Suprapubic skin (tissue), 4 donors: ENCODE data around the gene LGR4. TPM values are rescaled to one million over a fixed set of nuclear protein-coding genes. Genes with fewer than 3 reads are reported as not detected.
"Not testable (repeated sequence)": the region's sequence is repeated elsewhere in the genome, so short reads cannot be mapped to it uniquely, and the experiment has no call there.

Source experiments
- DNase-seq, 2 donors: peaks; one replicate each; pipeline ENCODE4 v3.0.0-alpha.2; 2019; ENCODE audit warnings: low spot score in 2 of 2
- H3K27ac ChIP-seq: fragments of 200-600 bp; sonication (generic); one replicate; pipeline ENCODE4 v1.5.1; 2019
- H3K27me3 ChIP-seq: fragments of 200-600 bp; sonication (generic); one replicate; pipeline ENCODE4 v1.5.1; 2019
- H3K36me3 ChIP-seq: fragments of 200-600 bp; sonication (generic); one replicate; pipeline ENCODE4 v1.5.1; 2019
- H3K4me1 ChIP-seq: fragments of 200-600 bp; sonication (generic); one replicate; pipeline ENCODE4 v1.5.1; 2019
- H3K4me3 ChIP-seq: fragments of 200-600 bp; sonication (generic); one replicate; pipeline ENCODE4 v1.5.1; 2019; ENCODE audit warnings: mild to moderate bottlenecking
- H3K9me3 ChIP-seq: fragments of 200-600 bp; sonication (generic); one replicate; pipeline ENCODE4 v1.5.1; 2019
- EP300 ChIP-seq: sonication (generic); formaldehyde crosslinking; IDR thresholded peaks from one replicate; pipeline ENCODE4 v1.6.1; 2017; ENCODE audit warnings: antibody characterized with exemption
- POLR2A ChIP-seq, 2 donors: fragments of 450-650 bp; IDR thresholded peaks; one replicate each; pipeline ENCODE4 v1.6.1; 2017; ENCODE audit warnings: antibody characterized with exemption in 2 of 2, mild to moderate bottlenecking in 2 of 2, moderate library complexity in 2 of 2
- POLR2AphosphoS5 ChIP-seq, 3 donors: sonication (generic); formaldehyde crosslinking; IDR thresholded peaks; one replicate each; pipeline ENCODE4 v1.6.1; 2017; ENCODE audit warnings: antibody characterized with exemption in 3 of 3
- WGBS: methylation state at CpG from one replicate; pipeline ENCODE4 v1.1.5; 2018; 5-methylcytosine and 5-hydroxymethylcytosine counted together
- total RNA-seq, 4 donors: library from RNA; depleted of rRNA; stranded (reverse); fragments of >200 nt; gene quantifications; one replicate each; pipeline ENCODE4 v1.1.0, GENCODE V29; 2016
- TF ChIP-seq, protein P1 (sequence below), 2 donors: fragments of 200-600 bp in 1 of 2; fragments of 450-650 bp in 1 of 2; sonication (generic) in 1 of 2; IDR thresholded peaks; one replicate each; pipeline ENCODE4 v1.5.1; 2016 to 2019; ENCODE audit warnings: antibody characterized with exemption in 2 of 2, mild to moderate bottlenecking in 1 of 2, moderate library complexity in 1 of 2

The LGR4 gene
- total RNA-seq, 4 donors from 2014 or later = 54.7 to 143 (median 66.4) TPM

DNA sequence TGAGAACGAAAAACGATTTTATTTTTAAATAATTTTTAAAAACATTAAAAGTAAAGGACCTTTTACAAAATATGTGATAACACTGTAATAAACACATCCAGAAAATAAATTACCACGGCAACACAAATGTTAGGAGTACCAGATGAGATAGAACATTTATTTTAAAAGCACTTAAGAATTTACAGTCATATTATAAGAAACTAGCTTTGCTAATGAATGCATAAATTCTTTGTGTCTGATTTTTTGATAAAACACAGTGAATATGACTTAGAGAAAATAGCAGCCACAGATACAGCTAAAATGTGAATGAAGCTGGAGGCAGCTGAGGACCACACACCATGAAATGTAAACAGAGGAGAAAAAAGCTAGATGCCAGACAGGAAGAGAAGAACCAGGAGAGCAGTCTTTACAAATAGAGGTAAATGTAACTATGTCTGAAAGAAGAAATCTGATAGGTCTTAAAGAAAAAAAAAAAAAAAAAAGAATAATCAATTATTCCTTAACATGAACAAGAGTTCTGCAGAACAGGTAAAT lies 124.2 kb downstream of the LGR4 start:
- no peak for DNase-seq
- Histone ChIP-seq H3K4me1 (peaks cover 7% of the 10 kb centered on the region), H3K9me3 (no peaks in the 10 kb centered on the region), H3K27me3 (no peaks in the 10 kb centered on the region), H3K4me3 (no peak overlapping the region), H3K27ac (no peak overlapping the region), H3K36me3 (no peaks in the 10 kb centered on the region)
- TF ChIP-seq, protein P1, sequence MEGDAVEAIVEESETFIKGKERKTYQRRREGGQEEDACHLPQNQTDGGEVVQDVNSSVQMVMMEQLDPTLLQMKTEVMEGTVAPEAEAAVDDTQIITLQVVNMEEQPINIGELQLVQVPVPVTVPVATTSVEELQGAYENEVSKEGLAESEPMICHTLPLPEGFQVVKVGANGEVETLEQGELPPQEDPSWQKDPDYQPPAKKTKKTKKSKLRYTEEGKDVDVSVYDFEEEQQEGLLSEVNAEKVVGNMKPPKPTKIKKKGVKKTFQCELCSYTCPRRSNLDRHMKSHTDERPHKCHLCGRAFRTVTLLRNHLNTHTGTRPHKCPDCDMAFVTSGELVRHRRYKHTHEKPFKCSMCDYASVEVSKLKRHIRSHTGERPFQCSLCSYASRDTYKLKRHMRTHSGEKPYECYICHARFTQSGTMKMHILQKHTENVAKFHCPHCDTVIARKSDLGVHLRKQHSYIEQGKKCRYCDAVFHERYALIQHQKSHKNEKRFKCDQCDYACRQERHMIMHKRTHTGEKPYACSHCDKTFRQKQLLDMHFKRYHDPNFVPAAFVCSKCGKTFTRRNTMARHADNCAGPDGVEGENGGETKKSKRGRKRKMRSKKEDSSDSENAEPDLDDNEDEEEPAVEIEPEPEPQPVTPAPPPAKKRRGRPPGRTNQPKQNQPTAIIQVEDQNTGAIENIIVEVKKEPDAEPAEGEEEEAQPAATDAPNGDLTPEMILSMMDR (IDR thresholded peaks at IDR 0.05) = no peak
- no peak for TF ChIP-seq POLR2A (IDR thresholded peaks at IDR 0.05)
- no peak for TF ChIP-seq EP300
- no peak for TF ChIP-seq POLR2AphosphoS5 (IDR thresholded peaks at IDR 0.05)
- 42% methylated on average over 3 of the region's 3 CpGs for WGBS

DNA sequence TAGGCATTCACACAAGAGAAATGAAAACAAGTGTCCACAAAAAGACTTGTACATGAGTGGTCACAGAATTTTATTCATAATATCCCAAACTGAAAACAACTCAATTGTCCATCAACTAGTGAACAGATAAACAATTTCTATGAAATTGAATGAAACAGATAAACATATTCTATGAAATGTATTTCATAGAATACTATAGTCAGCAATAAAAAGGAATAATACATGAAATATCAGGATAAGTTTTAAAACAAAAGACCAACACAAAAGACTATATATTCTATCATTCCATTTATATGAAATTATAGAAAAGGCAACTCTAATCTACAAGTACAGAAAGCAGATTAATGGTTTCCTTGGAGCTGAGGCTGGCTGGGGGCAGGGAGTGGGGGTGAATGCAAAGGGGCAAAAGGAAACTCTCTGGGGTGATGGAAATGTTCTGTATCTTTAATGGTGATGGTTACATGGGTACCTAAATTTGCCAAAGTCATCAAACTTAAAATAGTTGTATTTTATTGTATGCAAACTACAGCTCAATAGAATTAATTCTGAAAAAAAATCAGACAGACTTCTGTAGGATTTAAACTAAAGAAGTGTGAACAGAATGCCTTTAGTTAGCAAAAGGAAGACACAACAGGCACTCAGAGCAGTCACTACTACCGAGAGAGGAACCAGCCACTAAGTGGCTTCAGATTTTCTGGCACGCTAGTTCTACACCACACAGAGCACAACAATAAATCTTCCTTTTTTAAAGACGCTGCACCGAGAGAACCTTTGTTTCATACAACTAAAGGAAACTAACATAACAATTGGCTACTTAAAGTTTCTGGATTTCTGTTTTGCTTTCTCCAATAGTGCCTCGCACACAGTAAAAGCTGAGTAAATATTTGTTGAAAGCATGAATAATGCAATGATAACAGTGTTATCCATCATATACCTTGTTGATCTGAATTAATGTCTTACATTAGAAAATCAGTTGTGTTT lies 124.9 kb downstream of the LGR4 start:
- TF ChIP-seq POLR2A (IDR thresholded peaks at IDR 0.05) = no peak
- no peak for TF ChIP-seq EP300
- no peak for TF ChIP-seq POLR2AphosphoS5 (IDR thresholded peaks at IDR 0.05)
- TF ChIP-seq, protein P1 (IDR thresholded peaks at IDR 0.05) = no peak
- peaks cover 7% of the 10 kb centered on the region for H3K4me1 ChIP-seq
- no peaks in the 10 kb centered on the region for H3K9me3 ChIP-seq
- 62% methylated on average over 5 of the region's 5 CpGs for WGBS
- no peaks in the 10 kb centered on the region for H3K27me3 ChIP-seq
- H3K36me3 ChIP-seq = no peaks in the 10 kb centered on the region
- H3K4me3 ChIP-seq = no peak overlapping the region
- H3K27ac ChIP-seq = no peak overlapping the region
- DNase-seq = no peak

DNA sequence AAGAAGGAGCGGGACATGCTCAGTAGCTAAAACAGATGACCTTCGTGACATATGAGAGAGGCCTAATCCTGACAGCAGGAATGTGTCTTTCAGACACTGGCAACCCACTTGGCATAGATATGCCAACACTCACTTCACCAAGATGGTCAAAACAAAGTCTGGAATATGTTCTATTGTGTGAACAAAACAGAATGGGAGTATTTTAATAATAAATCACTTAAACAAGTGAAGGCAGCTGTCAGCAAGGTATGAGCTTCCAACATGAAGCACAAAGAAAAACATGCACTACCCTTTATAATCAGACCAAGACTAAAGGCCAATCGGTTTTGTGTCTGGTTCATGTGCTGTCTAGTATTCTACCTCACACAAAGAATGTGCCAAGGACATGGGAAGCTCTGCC lies 132.6 kb downstream of the LGR4 start:
- Histone ChIP-seq H3K36me3 (no peaks in the 10 kb centered on the region), H3K9me3 (no peaks in the 10 kb centered on the region), H3K27ac (no peak overlapping the region), H3K27me3 (no peaks in the 10 kb centered on the region), H3K4me3 (no peak overlapping the region), H3K4me1 (no peaks in the 10 kb centered on the region)
- no peak for TF ChIP-seq POLR2AphosphoS5 (IDR thresholded peaks at IDR 0.05)
- TF ChIP-seq, protein P1 (IDR thresholded peaks at IDR 0.05) = no peak
- no peak for TF ChIP-seq EP300
- no peak for DNase-seq
- 87% methylated on average over 3 of the region's 3 CpGs for WGBS

DNA sequence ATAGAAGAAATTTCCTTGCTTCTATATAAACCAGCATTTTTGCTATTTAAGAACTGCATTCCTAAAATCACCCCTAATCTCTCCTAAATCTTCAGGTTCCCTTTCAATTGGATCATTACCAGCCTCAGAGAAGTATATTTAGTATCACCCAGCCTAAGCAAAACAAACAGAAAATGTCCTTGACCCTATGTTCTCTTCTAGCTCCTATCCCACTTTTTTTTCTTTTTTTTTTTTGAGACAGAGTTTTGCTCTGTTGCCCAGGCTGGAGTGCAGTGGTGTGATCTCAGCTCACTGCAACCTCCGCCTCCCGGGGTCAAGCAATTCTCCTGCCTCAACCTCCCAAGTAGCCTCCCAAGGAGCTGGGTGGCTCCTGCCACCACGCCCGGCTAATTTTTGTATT lies 137.8 kb downstream of the LGR4 start:
- not testable (repeated sequence) for H3K27ac ChIP-seq, H3K36me3 ChIP-seq, H3K27me3 ChIP-seq, H3K4me1 ChIP-seq, H3K9me3 ChIP-seq, H3K4me3 ChIP-seq, DNase-seq
- 96% methylated on average over 4 of the region's 4 CpGs for WGBS

DNA sequence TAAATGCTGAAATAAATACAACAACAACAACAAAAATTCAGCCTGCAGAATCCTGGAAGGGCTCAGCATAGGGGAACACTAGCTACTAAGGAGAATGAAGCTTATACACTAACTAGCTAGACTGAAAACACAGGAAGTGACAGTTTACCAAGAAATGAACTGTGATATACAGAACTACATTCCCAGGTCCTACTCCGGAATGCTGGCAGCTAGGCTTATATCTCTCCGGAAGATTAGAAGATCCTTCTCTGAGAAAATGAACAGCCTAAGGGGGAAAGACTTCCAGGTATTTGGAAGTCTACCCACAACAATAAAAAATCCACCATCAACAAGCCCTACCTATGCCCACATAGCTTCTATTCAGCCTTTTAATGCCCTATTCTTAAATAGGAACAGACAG lies 140.6 kb downstream of the LGR4 start:
- Histone ChIP-seq H3K4me3 (no peak overlapping the region), H3K27ac (no peak overlapping the region), H3K36me3 (no peaks in the 10 kb centered on the region), H3K4me1 (no peaks in the 10 kb centered on the region), H3K27me3 (no peaks in the 10 kb centered on the region), H3K9me3 (no peaks in the 10 kb centered on the region)
- TF ChIP-seq EP300 (no peak), POLR2AphosphoS5 (IDR thresholded peaks at IDR 0.05) (no peak), POLR2A (IDR thresholded peaks at IDR 0.05) (no peak)
- TF ChIP-seq, protein P1 (IDR thresholded peaks at IDR 0.05) = no peak
- WGBS = 58% methylated on average over 2 of the region's 2 CpGs
- DNase-seq = no peak
